ENCODE measurements around the gene GPR161. TPM values are rescaled to one million over a fixed set of nuclear protein-coding genes. Genes with fewer than 3 reads are reported as not detected.

The GPR161 gene
- total and polyA plus RNA-seq, 2 experiments from 2014 or later = 7.9 to 11.6 TPM

- ATAC-seq = no peak
- Mint-ChIP-seq H3K27me3 (ENCODE audit: insufficient read depth, low read depth, poor library complexity) (peaks cover 5% of the 10 kb centered on the region), H3K9me3 (no peaks in the 10 kb centered on the region), H3K4me3 (no peak overlapping the region), H3K4me1 (peaks cover 10% of the 10 kb centered on the region), H3K36me3 (ENCODE audit: low read depth) (no peaks in the 10 kb centered on the region), H3K27ac (no peak overlapping the region)
- H3K27ac ChIP-seq (ENCODE audit: low read depth) = no peak overlapping the region
- H3K4me3 ChIP-seq = no peak overlapping the region
- DNase-seq (ENCODE audit: low spot score) = peak; percentile 13
- H4K20me1 ChIP-seq (replicated peaks; ENCODE audit: insufficient read depth) = no peaks in the 10 kb centered on the region
- no peaks in the 10 kb centered on the region for H3K9me2 ChIP-seq (ENCODE audit: insufficient read depth)
- 0 out of 2 replicates have a peak overlapping the region, but pooled peaks have one; percentile 30 for H2AFZ ChIP-seq
- H3K79me2 ChIP-seq (replicated peaks; ENCODE audit: insufficient read depth) = no peaks in the 10 kb centered on the region
- peaks cover 7% of the 10 kb centered on the region; the same call in 1 of the 2 replicates for H3K4me1 ChIP-seq (ENCODE audit: insufficient read depth)
- H3K27me3 ChIP-seq (ENCODE audit: insufficient read depth) = no peaks in the 10 kb centered on the region
- H3K4me2 ChIP-seq = no peak overlapping the region
- TF ChIP-seq ZNF114 (CRISPR knock-in tag; IDR thresholded peaks at IDR 0.05) (no peak), STAT1 (IDR thresholded peaks at IDR 0.05; ENCODE audit: unreplicated experiment) (no peak), EZH2 (IDR thresholded peaks at IDR 0.05; ENCODE audit: low read depth, unreplicated experiment) (no peak), ZNF331 (CRISPR knock-in tag; IDR thresholded peaks at IDR 0.05; ENCODE audit: low read depth) (no peak), ZNF462 (CRISPR knock-in tag; IDR thresholded peaks at IDR 0.05) (no peak), CREB1 (CRISPR knock-in tag; IDR thresholded peaks at IDR 0.05; ENCODE audit: low read depth) (no peak), ETS1 (IDR thresholded peaks at IDR 0.05) (no peak), NANOG (IDR thresholded peaks at IDR 0.05; ENCODE audit: borderline replicate concordance) (no peak)
- no peaks in the 10 kb centered on the region for H3F3A ChIP-seq (replicated peaks; ENCODE audit: low read depth)
- H3K36me3 ChIP-seq (ENCODE audit: insufficient read depth) = no peaks in the 10 kb centered on the region
Measured at GRCh38 chr1:168146626-168147025, 9.9 kb upstream of the GPR161 start.
